Measurements from ENCODE around the gene GFRA4.

Gene GFRA4

GRCh38 chr20:3663031-3663701 is at the start of gene GFRA4:
TSS of gene GFRA4 (minus strand) at chr20:3663399. CDS start at chr20:3663399, 0 bp downstream.
- TF ChIP-seq CTCF (conservative IDR thresholded peaks at IDR 0.05; ENCODE audit: low read length): no peak
- no peak within 1 kb of the TSS for H3K4me3 ChIP-seq (ENCODE audit: low read length)
- no peak for DNase-seq (ENCODE audit: low read depth)

GRCh38 chr20:3712279-3712873 is 49.2 kb upstream of the GFRA4 start, which contains the start of gene SIGLEC1:
TSS of gene SIGLEC1 (minus strand) at chr20:3712600. CDS start at chr20:3707128, 5,472 bp downstream.
- DNase-seq (ENCODE audit: low read depth): no peak
- H3K4me3 ChIP-seq (ENCODE audit: low read length): no peak within 1 kb of the TSS
- TF ChIP-seq CTCF (conservative IDR thresholded peaks at IDR 0.05; ENCODE audit: low read length): no peak

- DNase-seq (ENCODE audit: low read depth): no peak
- H3K4me3 ChIP-seq (ENCODE audit: low read length): no peak overlapping the region
- TF ChIP-seq CTCF (conservative IDR thresholded peaks at IDR 0.05; ENCODE audit: low read length): no peak
Measured at GRCh38 chr20:3711484-3711941, 48.3 kb upstream of the GFRA4 start.

- H3K4me3 ChIP-seq (ENCODE audit: low read length): no peak overlapping the region
- DNase-seq (ENCODE audit: low read depth): peak; percentile 52
- peak; percentile 80 for TF ChIP-seq CTCF (conservative IDR thresholded peaks at IDR 0.05; ENCODE audit: low read length)
Measured at GRCh38 chr20:3710703-3711483, 47.7 kb upstream of the GFRA4 start.

- no peak; the same call in 1 of the 2 replicates for TF ChIP-seq CTCF (conservative IDR thresholded peaks at IDR 0.05; ENCODE audit: low read length)
- no peak for DNase-seq (ENCODE audit: low read depth)
- no peak overlapping the region for H3K4me3 ChIP-seq (ENCODE audit: low read length)
Measured at GRCh38 chr20:3710011-3710466, 46.8 kb upstream of the GFRA4 start.

GRCh38 chr20:3707508-3707899 is 44.3 kb upstream of the GFRA4 start:
- no peak for DNase-seq (ENCODE audit: low read depth)
- no peak for TF ChIP-seq CTCF (conservative IDR thresholded peaks at IDR 0.05; ENCODE audit: low read length)

More at GRCh38 chr20:3707508-3707899, 44.3 kb upstream of the GFRA4 start:
- no peak overlapping the region for H3K4me3 ChIP-seq (ENCODE audit: low read length)
